A375 (cell line): Measurements from ENCODE around the gene BAG1. TPM values are rescaled to one million over a fixed set of nuclear protein-coding genes. Genes with fewer than 3 reads are reported as not detected.

ENCODE experiments used
- total RNA-seq: library from RNA; depleted of rRNA; stranded (reverse); fragments of >200 nt; shearing (Covaris generic); gene quantifications from 2 replicates; pipeline ENCODE4 v1.2.3, GENCODE V29; 2014; rRNA removed

Gene BAG1
- 81.0 and 85.2 TPM in 2 replicates for total RNA-seq

GRCh38 chr9:33264473-33265177 is at the start of gene BAG1, which contains the start of gene CHMP5:
BAG1 (minus strand) TSS chr9:33264708.
CHMP5 (plus strand) TSS chr9:33265049; CDS start chr9:33265079, 30 bp downstream.

DNA sequence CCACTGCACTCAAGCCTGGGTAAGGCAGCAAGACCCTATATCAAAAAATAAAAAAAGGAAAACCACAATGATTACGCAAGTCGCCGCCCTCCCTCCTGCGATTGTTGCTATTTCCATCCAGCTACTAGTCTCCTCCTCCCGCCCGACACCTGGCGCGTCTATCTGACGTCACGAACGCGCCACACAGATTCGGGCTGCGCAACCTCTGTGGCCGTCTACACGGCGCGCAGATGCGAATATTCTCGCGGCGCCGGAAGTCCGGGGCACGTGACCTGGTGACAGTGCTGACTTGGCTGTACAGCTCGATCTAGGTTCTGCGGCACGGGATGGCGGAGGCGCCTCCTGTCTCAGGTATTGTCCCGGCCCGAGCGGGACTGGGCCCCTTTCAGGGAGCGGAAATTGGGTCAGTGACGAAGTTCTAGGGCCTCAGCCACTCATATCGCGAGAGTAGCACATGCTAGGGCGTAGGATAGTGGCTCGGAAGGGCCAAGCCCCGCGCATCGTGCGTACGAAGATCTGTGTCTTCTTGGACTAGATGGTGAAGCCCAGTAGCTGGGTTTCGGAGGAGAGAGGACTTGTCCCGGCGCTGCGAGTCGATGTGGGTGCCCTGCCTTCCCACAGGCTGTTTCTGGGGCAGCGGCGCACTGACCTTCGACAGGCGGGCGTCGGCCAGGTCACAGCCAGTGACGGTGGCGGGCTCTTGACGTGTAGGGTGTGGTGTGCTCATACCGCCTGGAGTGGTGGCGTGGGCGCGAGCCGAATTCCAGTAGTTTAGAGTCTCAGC is 25.9 kb upstream of the BAG1 start, which contains the start of gene NFX1:
Gene NFX1, plus strand, starts transcription at position 270 of the 784 bp plus-strand sequence. Its CDS starts 57 bp downstream, at position 327.

GRCh38 chr9:33239921-33240320 is 24.6 kb downstream of the BAG1 start, which contains the start of gene SPINK4:
SPINK4 (plus strand) TSS chr9:33240167; CDS start chr9:33240209, 42 bp downstream.

Other genes with a start within 250 kb of the BAG1 start
- gene DNAJA1, start 239.4 kb downstream of the BAG1 start, total RNA-seq = 76.7 and 99.1 TPM in 2 replicates
- gene SMU1, start 188.0 kb downstream of the BAG1 start, total RNA-seq = 20.1 and 23.5 TPM in 2 replicates
- gene B4GALT1, start 97.4 kb downstream of the BAG1 start, total RNA-seq = 12.4 TPM in 2 replicates
- not detected in 2 replicates for gene SPINK4, start 24.5 kb downstream of the BAG1 start, total RNA-seq
- gene CHMP5, start 341 bp upstream of the BAG1 start, total RNA-seq = 111 and 129 TPM in 2 replicates
- 28.9 and 32.3 TPM in 2 replicates for gene NFX1, start 25.8 kb upstream of the BAG1 start, total RNA-seq
- not detected in 2 replicates for gene AQP7, start 137.9 kb upstream of the BAG1 start, total RNA-seq
- gene AQP3, start 182.9 kb upstream of the BAG1 start, total RNA-seq = 2.5 and 2.7 TPM in 2 replicates
- 77.7 and 79.7 TPM in 2 replicates for gene NOL6, start 209.2 kb upstream of the BAG1 start, total RNA-seq